Muscle layer of duodenum (tissue), 2 donors: Measurements from ENCODE around the gene ODC1.
"Not testable (repeated sequence)": the region's sequence is repeated elsewhere in the genome, so short reads cannot be mapped to it uniquely, and the experiment has no call there.

Source experiments
- H3K27ac ChIP-seq: one replicate; pipeline ENCODE4 v1.7.0; 2013; ENCODE audit warnings: mild to moderate bottlenecking, low read length
- H3K27me3 ChIP-seq: one replicate; pipeline ENCODE4 v1.7.0; 2013; ENCODE audit warnings: low read depth, mild to moderate bottlenecking, control low read depth, low read length
- H3K36me3 ChIP-seq, 2 donors: one replicate each; pipeline ENCODE4 v1.7.0; 2013; ENCODE audit warnings: low read length in 2 of 2, control low read depth in 1 of 2, mild to moderate bottlenecking in 1 of 2; ENCODE audit not compliant: insufficient read depth in 2 of 2, control insufficient read depth in 1 of 2
- H3K4me1 ChIP-seq, 2 donors: one replicate each; pipeline ENCODE4 v1.7.0; 2013; ENCODE audit warnings: low read length in 2 of 2, mild to moderate bottlenecking in 2 of 2, control low read depth in 1 of 2, moderate library complexity in 1 of 2; ENCODE audit not compliant: insufficient read depth in 2 of 2, control insufficient read depth in 1 of 2
- H3K4me3 ChIP-seq, 2 donors: one replicate each; pipeline ENCODE4 v1.7.0; 2013; ENCODE audit warnings: low read length in 2 of 2, low read depth in 1 of 2, mild to moderate bottlenecking in 1 of 2
- H3K9me3 ChIP-seq, 2 donors: one replicate each; pipeline ENCODE4 v1.7.0; 2013; ENCODE audit warnings: low read length in 2 of 2, control low read depth in 1 of 2, mild to moderate bottlenecking in 1 of 2; ENCODE audit not compliant: control insufficient read depth in 1 of 2
- donor health status: healthy.

The ODC1 gene

DNA sequence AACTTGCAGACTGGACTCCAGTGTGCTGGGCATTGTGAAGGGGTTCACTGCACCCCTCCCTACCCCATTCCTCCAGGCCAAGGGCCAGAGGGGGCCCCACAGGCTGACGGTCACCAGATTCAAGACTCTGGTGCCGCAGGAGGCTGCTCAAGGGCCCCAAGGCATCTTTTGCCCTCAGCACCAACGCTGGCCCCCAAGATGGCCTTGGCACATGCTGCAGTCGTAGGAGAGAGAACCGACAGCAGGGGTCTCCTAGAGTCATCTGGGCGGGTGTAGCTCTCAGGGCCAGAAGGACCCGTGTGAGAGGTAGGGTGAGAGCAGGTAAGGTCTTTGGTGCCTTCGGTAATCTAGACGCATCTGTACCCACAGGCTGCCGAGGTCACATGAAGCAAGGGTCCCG is 18.7 kb upstream of the ODC1 start:
- Histone ChIP-seq H3K36me3 (no peaks in the 10 kb centered on the region), H3K4me1 (no peaks in the 10 kb centered on the region), H3K27ac (no peak overlapping the region), H3K9me3 (no peaks in the 10 kb centered on the region), H3K4me3 (no peak overlapping the region), H3K27me3 (no peaks in the 10 kb centered on the region)

DNA sequence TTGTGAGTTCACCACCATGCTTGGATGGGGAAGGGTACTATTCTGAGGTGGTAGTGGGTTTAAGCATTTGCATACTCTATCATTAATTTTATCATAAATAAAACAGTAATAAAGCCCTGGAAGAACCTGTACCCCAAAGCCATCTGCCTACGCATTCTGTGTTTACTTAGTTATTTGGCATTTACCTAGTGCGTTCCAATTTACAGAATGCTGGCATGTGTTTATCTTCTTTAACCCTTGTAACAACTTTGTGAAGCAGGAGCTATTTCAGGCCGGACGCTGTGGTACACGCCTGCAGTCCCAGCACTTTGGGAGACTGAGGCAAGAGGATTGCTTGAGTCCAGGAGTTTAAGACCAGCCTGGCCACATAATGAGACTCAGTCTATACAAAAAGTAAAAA is 17.8 kb upstream of the ODC1 start:
- Histone ChIP-seq H3K36me3 (no peaks in the 10 kb centered on the region), H3K4me3 (no peak overlapping the region), H3K27me3 (no peaks in the 10 kb centered on the region), H3K9me3 (no peaks in the 10 kb centered on the region), H3K27ac (no peak overlapping the region), H3K4me1 (no peaks in the 10 kb centered on the region)

DNA sequence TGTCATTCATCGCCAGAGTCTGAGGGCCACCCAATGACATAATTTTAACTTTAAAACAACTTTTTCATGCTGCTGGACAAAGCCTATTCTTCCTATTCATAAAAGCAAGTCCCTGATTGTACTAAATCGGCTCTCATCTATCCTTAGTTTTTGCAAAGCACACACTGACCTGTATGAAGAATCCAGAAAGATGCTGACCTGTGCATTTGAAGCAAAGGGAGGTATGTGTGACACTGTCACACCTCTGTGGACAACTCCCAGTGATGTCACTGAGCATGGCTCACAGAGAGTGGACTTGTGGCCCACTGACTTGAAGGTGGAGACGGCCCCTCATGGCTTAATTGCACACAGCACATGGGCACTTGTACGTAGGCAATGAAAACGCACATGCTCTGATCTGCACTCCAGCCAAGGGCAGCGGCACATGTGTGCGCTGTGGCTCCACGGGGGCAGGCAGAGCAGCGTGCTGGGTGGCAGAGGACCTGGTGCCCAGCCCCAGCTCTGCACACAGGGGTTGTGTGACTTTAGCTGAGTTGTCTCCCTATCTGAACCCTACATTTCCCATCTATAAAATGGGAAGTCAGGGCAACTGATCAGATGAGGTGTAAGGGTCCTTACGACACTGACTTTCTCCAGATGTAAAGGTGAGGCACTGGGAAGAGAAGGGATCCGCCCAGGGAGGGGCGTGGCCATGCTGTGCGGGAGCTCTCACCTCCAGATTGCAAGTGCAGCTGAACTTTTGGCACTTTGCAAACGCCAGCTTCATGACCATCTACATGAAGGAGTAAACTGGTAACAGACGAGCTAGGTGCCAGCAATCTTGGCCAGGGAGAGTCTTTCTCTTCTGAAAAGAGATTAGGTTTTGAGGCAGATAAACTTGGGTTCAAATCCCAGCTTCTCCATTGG is 14.3 kb upstream of the ODC1 start:
- Histone ChIP-seq H3K27ac (no peak overlapping the region), H3K4me3 (no peak overlapping the region), H3K4me1 (peaks cover 0 to 4% of the 10 kb centered on the region in 2 donors), H3K9me3 (no peaks in the 10 kb centered on the region), H3K36me3 (no peaks in the 10 kb centered on the region), H3K27me3 (no peaks in the 10 kb centered on the region)

DNA sequence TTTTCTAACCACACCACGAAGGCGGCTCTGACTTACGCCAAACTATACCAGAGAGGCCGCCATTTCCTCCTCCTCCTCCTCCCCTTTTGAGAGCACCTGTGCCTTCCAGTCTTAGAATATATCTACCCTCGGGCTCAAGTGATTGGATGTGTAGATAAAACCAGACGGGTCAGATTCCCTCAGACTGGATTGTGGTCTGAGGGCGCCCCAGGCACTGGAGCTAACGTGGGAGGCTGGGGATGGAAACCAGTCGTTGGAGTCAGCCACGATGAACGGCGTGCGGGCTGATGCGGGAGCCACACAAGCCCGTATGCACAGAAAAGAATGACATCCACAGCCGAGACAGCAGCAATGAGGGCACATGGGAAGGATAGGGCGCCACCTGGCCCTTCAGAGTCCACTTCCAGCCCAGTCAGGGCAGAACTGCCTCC is 12.3 kb upstream of the ODC1 start:
- no peaks in the 10 kb centered on the region for H3K27me3 ChIP-seq
- no peaks in the 10 kb centered on the region for H3K36me3 ChIP-seq
- peaks cover 0 to 4% of the 10 kb centered on the region in 2 donors for H3K4me1 ChIP-seq
- H3K9me3 ChIP-seq, result no peaks in the 10 kb centered on the region
- no peak overlapping the region for H3K4me3 ChIP-seq
- H3K27ac ChIP-seq, result no peak overlapping the region

DNA sequence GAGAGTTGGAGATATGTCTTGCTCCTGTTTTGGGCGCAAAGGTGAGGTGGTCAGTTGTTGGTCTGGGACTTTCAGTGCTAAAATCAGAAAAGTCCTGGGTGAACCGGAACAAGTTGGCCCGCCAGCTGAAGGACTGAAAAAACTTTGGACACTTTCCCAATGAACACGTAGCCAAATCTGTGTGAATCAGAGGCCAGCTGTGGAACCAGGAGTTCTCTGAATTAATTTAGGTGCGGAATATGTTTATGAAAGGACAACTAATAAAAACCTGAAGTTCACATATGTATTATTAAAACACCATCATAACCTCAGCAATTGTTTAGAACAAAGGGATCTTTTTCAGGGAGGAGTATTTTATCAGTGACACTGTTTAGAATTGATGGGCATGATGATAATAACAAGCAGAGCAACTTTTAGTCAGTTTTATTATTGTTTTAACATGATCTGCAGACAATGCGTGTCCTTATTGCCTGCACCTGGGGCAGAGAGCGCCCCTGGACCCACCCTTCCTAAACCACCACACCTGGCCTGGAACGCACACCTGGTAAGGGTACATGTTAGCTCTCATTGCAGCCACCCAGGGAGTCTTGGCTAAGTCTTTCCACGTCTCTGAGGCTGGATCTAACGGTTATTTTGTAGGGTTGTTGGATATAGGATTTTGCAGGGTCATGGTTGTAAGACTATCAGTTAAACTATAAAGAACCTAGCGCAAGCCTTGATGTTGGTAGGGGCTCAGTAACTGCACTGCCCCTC is 9.9 kb upstream of the ODC1 start:
- Histone ChIP-seq H3K36me3 (no peaks in the 10 kb centered on the region), H3K27me3 (no peaks in the 10 kb centered on the region), H3K9me3 (no peaks in the 10 kb centered on the region), H3K4me3 (no peak overlapping the region), H3K27ac (no peak overlapping the region), H3K4me1 (peaks cover 0 to 4% of the 10 kb centered on the region in 2 donors)

DNA sequence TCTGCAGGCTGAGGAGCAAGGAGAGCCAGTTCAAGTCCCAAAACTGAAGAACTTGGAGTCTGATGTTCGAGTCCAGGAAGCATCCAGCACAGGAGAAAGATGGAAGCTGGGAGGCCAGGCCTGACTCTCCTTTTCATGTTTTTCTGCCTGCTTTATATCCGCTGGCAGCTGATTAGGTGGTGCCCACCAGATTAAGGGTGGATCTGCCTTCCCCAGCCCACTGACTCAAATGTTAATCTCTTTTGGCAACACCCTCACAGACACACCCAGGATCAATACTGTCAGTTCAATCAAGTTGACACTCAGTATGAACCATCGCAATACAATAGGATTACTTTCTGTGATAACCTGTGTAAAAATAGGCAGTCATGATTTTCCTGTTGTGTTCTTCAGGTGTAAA is 9.1 kb upstream of the ODC1 start:
- not testable (repeated sequence) for H3K4me3 ChIP-seq, H3K36me3 ChIP-seq, H3K27ac ChIP-seq, H3K27me3 ChIP-seq, H3K9me3 ChIP-seq, H3K4me1 ChIP-seq

DNA sequence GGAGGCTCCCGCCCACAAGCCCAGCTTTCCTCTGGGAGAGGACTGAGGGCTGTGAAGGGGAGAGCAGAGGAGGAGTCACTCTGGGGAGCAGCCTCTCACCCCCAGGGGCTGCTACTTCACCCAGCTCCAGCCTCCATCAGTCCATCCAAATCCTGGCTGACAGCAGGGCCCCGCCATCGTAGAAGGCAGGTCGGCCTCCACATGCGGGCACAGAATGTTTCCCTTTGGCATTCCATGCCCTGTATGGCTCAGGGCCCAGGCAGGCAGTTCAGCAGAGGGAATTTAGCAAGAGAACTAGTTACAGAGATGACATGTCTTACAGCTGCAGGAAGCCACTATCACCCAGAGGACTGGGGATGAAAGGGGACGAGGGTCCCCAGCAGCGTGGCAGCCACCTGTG is 6.4 kb upstream of the ODC1 start:
- no peaks in the 10 kb centered on the region for H3K9me3 ChIP-seq
- no peaks in the 10 kb centered on the region for H3K27me3 ChIP-seq
- no peak overlapping the region for H3K27ac ChIP-seq
- no peak overlapping the region for H3K4me3 ChIP-seq
- H3K36me3 ChIP-seq, result no peaks in the 10 kb centered on the region
- peaks cover 4 to 7% of the 10 kb centered on the region in 2 donors for H3K4me1 ChIP-seq

DNA sequence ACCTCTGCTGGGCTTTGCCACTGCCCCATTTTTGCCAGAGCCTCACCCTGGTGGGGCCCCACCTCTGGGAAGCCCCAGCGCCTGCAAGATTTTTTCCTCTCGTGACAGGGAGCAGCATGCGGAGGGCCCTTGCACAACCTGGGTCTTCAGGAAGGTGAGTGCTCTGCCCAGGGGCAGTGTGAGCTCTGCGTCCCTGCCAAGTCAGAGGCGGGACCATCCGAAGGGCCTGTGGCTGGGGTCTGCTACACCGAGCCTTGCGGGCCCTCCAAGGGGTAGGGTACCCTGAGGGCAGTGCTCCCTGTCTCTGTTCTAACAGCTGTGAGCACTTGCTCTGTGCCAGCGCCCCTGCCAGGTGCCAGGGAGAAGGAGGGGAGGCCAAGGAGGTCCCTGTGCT is 5.8 kb upstream of the ODC1 start:
- H3K36me3 ChIP-seq, result no peaks in the 10 kb centered on the region
- H3K9me3 ChIP-seq, result no peaks in the 10 kb centered on the region
- H3K4me1 ChIP-seq, result peaks cover 4 to 11% of the 10 kb centered on the region in 2 donors
- no peak overlapping the region for H3K4me3 ChIP-seq
- H3K27me3 ChIP-seq, result no peaks in the 10 kb centered on the region
- no peak overlapping the region for H3K27ac ChIP-seq

DNA sequence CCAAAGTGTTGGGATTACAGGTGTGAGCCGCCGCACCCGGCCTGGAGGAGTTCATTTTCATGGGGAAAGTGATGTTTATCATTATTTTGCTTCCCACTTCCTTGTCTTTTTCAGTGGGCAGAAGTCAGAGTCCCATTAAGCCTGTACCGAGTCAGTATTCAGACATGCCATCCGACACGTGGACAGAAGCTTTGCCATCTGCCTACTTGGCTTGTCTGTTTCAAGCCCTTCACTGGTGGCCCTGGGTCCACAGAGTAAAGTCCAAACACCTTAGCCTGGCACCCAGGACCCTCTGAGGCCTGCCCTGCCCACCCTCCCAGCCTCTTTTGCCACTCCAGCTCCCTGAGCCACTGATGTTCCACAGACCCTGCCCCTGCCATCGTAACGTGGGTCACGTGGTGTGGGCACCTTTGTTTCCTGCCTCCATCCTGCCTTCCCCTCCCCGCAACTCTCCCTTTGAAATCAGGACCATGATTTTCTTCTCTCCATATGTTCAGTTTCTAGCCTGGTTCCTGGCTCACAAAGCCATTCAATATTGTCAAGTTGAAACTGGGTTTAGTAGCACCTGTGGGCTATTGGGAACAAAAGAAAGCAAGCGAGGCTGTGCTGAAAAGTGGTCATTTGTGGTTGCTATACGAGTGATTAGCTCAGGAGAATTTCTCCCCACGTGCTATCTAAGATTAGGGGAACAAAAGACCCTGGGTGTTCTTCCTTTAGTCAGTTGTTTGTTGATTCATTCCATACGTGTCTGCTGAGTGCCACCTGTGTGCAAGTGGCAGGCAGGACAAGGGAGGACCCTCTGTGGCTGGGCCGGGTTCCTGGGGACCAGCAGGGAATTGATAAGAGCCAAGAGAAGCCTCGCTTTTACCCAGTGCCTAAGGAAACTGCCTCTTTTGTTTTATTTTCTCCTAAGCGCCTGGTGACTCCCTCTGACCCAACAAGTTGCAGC is 5.1 kb upstream of the ODC1 start:
- H3K9me3 ChIP-seq, result no peaks in the 10 kb centered on the region
- H3K4me3 ChIP-seq, result no peak overlapping the region
- no peak overlapping the region for H3K27ac ChIP-seq
- H3K4me1 ChIP-seq, result peaks cover 2 to 11% of the 10 kb centered on the region in 2 donors
- H3K27me3 ChIP-seq, result no peaks in the 10 kb centered on the region
- no peaks in the 10 kb centered on the region for H3K36me3 ChIP-seq

DNA sequence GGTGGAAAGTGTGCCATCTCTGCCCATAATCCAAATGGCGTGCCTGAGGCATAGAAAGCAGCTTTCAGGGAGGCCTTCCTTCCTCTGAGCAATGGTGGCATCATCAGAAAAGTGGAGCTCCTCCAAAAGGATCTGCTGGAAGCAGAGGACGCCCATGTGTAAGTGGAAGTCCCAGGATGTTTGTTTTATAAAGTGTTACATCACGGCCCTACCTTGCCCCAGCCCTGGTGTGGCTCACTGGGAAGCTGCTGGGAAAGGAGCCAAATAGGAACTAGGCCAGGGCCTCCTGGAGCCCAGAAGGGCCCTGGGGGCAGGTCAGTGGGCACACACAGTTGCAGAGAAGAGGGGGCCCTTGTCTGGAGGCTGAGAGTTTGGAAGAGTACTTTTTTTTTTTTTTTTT is 4.2 kb upstream of the ODC1 start:
- no peaks in the 10 kb centered on the region for H3K9me3 ChIP-seq
- peaks cover 0 to 11% of the 10 kb centered on the region in 2 donors for H3K4me1 ChIP-seq
- H3K27ac ChIP-seq, result peak overlapping the region; percentile 27
- no peak overlapping the region for H3K4me3 ChIP-seq
- no peaks in the 10 kb centered on the region for H3K36me3 ChIP-seq
- no peaks in the 10 kb centered on the region for H3K27me3 ChIP-seq

DNA sequence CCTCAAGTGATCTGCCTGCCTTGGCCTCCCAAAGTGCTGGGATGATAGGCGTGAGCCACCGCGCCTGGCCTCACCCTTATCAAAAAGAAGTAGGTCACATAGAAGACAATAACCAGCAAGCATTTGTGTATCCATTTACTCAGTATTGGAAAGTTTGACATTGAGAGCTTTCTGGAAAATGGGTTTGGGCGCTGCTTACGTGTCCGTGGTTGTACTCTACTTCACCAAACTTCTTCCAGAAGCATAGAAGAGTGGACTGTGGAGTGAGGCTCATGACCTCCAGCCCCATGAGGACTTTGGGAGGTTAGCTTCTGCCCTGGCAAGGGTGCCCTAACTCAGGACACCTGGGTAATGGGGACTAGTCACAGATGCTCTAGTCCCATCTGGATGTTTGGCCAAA is 3.7 kb upstream of the ODC1 start:
- Histone ChIP-seq H3K4me3 (no peak overlapping the region), H3K27me3 (no peaks in the 10 kb centered on the region), H3K9me3 (no peaks in the 10 kb centered on the region), H3K36me3 (no peaks in the 10 kb centered on the region), H3K4me1 (peaks cover 0 to 11% of the 10 kb centered on the region in 2 donors), H3K27ac (peak overlapping the region; percentile 27)
